PFSK-1 (cell line): ENCODE results near the gene DRICH1.

Experiments
- FOXP2 ChIP-seq: optimal IDR thresholded peaks from 2 replicates; pipeline ENCODE3; 2011; ENCODE audit warnings: borderline replicate concordance, control low read depth, inconsistent platforms; ENCODE audit not compliant: insufficient read depth; ENCODE audit errors: extremely low read length, extremely low read depth
- POLR2AphosphoS5 ChIP-seq: IDR thresholded peaks from 2 replicates; pipeline ENCODE4 v1.6.1; 2012; ENCODE audit warnings: low read depth, mild to moderate bottlenecking, control low read depth, low read length, moderate library complexity
- REST ChIP-seq, 2 experiments: IDR thresholded peaks; 2 replicates each; pipeline versions ENCODE4 v1.6.1 to v1.8.0; 2011 to 2012; ENCODE audit warnings: low read depth in 2 of 2, low read length in 2 of 2, control low read depth in 1 of 2, inconsistent platforms in 1 of 2, mild to moderate bottlenecking in 1 of 2, moderate library complexity in 1 of 2; ENCODE audit not compliant: insufficient read depth in 1 of 2
- SIN3A ChIP-seq: IDR thresholded peaks from 2 replicates; pipeline ENCODE4 v1.6.1; 2012; ENCODE audit warnings: mild to moderate bottlenecking, low read length, moderate library complexity, borderline replicate concordance; ENCODE audit not compliant: insufficient read depth
- TAF1 ChIP-seq: IDR thresholded peaks from 2 replicates; pipeline ENCODE4 v1.6.1; 2012; ENCODE audit warnings: low read length, control low read depth, borderline replicate concordance; ENCODE audit not compliant: insufficient read depth

The DRICH1 gene

GRCh38 chr22:23580576-23581259, 51.4 kb downstream of the DRICH1 start:
- TF ChIP-seq REST (IDR thresholded peaks at IDR 0.05; ENCODE audit: insufficient read depth in 1 of 2, low read depth in 2 of 2, low read length in 2 of 2) (no peak), POLR2AphosphoS5 (no peak), FOXP2 (no peak), SIN3A (no peak), TAF1 (no peak)

- TF ChIP-seq POLR2AphosphoS5 (no peak), FOXP2 (no peak), REST (IDR thresholded peaks at IDR 0.05; ENCODE audit: insufficient read depth in 1 of 2, low read depth in 2 of 2, low read length in 2 of 2) (no peak), SIN3A (no peak), TAF1 (no peak)
These were observed 52.1 kb downstream of the DRICH1 start, which contains the start of gene IGLL1 for GRCh38 chr22:23579870-23580575. TSS of gene IGLL1 (minus strand) at chr22:23580290. CDS start at chr22:23580190, 100 bp downstream.

GRCh38 chr22:23579280-23579679, 52.8 kb downstream of the DRICH1 start:
- no peak for TF ChIP-seq FOXP2
- TF ChIP-seq POLR2AphosphoS5 = no peak
- TF ChIP-seq SIN3A = no peak
- no peak for TF ChIP-seq TAF1
- TF ChIP-seq REST (IDR thresholded peaks at IDR 0.05; ENCODE audit: insufficient read depth in 1 of 2, low read depth in 2 of 2, low read length in 2 of 2) = no peak

- no peak for TF ChIP-seq REST (IDR thresholded peaks at IDR 0.05; ENCODE audit: insufficient read depth in 1 of 2, low read depth in 2 of 2, low read length in 2 of 2)
- TF ChIP-seq FOXP2 = no peak
- no peak for TF ChIP-seq POLR2AphosphoS5
- TF ChIP-seq SIN3A = no peak
- TF ChIP-seq TAF1 = no peak
These were observed 53.8 kb downstream of the DRICH1 start for GRCh38 chr22:23578306-23578705.
